H9 (cell line): ENCODE data around the gene ADAMTS3. TPM values are rescaled to one million over a fixed set of nuclear protein-coding genes. Genes with fewer than 3 reads are reported as not detected.

ENCODE experiments used
- DNase-seq: peaks from one replicate; pipeline ENCODE4 v3.0.0-alpha.2; 2017
- H2AFZ ChIP-seq: one replicate; pipeline ENCODE4 v1.6.1; 2013; ENCODE audit warnings: mild to moderate bottlenecking, low read length, control low read depth, moderate library complexity
- H2AK5ac ChIP-seq: 2 replicates; pipeline ENCODE4 v1.6.1; 2013; ENCODE audit warnings: low read length, control low read depth, mixed read lengths; ENCODE audit not compliant: insufficient read length
- H2BK120ac ChIP-seq: one replicate; pipeline ENCODE4 v1.6.1; 2013; ENCODE audit warnings: low read depth, mild to moderate bottlenecking, low read length, control low read depth, inconsistent platforms; ENCODE audit not compliant: poor library complexity, severe bottlenecking
- H2BK12ac ChIP-seq: 2 replicates; pipeline ENCODE4 v1.6.1; 2013; ENCODE audit warnings: low read length, control low read depth, mixed read lengths, low read depth; ENCODE audit not compliant: insufficient read length
- H2BK15ac ChIP-seq: 2 replicates; pipeline ENCODE4 v1.6.1; 2013; ENCODE audit warnings: low read depth, low read length, control low read depth
- H2BK20ac ChIP-seq: one replicate; pipeline ENCODE4 v1.6.1; 2013; ENCODE audit warnings: low read depth, mild to moderate bottlenecking, low read length, control low read depth, inconsistent platforms; ENCODE audit not compliant: poor library complexity, severe bottlenecking
- H2BK5ac ChIP-seq: 2 replicates; pipeline ENCODE4 v1.6.1; 2013; ENCODE audit warnings: low read length, control low read depth, mixed read lengths; ENCODE audit not compliant: insufficient read length
- H3K14ac ChIP-seq: 2 replicates; pipeline ENCODE4 v1.6.1; 2013; ENCODE audit warnings: low read length, control low read depth; ENCODE audit not compliant: insufficient read depth
- H3K18ac ChIP-seq: 2 replicates; pipeline ENCODE4 v1.6.1; 2013; ENCODE audit warnings: low read depth, mild to moderate bottlenecking, mixed read lengths, low read length, control low read depth; ENCODE audit not compliant: insufficient read length
- H3K23ac ChIP-seq: 2 replicates; pipeline ENCODE4 v1.6.1; 2013; ENCODE audit warnings: low read length, control low read depth, mixed read lengths, low read depth; ENCODE audit not compliant: insufficient read length
- H3K23me2 ChIP-seq: 2 replicates; pipeline ENCODE4 v1.6.1; 2013; ENCODE audit warnings: low read depth, mild to moderate bottlenecking, mixed read lengths, low read length, control low read depth; ENCODE audit not compliant: insufficient read length, poor library complexity, severe bottlenecking
- H3K27ac ChIP-seq: 2 replicates; pipeline ENCODE4 v1.5.1; 2013; ENCODE audit warnings: low read length, control low read depth, mixed read lengths, low read depth; ENCODE audit not compliant: insufficient read length
- H3K27me3 ChIP-seq: 2 replicates; pipeline ENCODE4 v1.6.1; 2013; ENCODE audit warnings: low read length, control low read depth, inconsistent platforms; ENCODE audit not compliant: insufficient read depth
- H3K4ac ChIP-seq: 2 replicates; pipeline ENCODE4 v1.6.1; 2013; ENCODE audit warnings: low read depth, mild to moderate bottlenecking, control low read depth, inconsistent platforms, low read length, moderate library complexity
- H3K4me1 ChIP-seq: 2 replicates; pipeline ENCODE4 v1.6.1; 2013; ENCODE audit warnings: low read length, control low read depth, inconsistent platforms; ENCODE audit not compliant: insufficient read depth
- H3K4me2 ChIP-seq: 2 replicates; pipeline ENCODE4 v1.6.1; 2013; ENCODE audit warnings: low read length, control low read depth, mixed read lengths; ENCODE audit not compliant: insufficient read length, insufficient read depth
- H3K56ac ChIP-seq: 2 replicates; pipeline ENCODE4 v1.6.1; 2013; ENCODE audit warnings: low read depth, mild to moderate bottlenecking, mixed read lengths, low read length, control low read depth; ENCODE audit not compliant: insufficient read length
- H3K79me1 ChIP-seq: 2 replicates; pipeline ENCODE4 v1.6.1; 2013; ENCODE audit warnings: low read depth, mild to moderate bottlenecking, moderate library complexity, low read length, control low read depth, inconsistent platforms; ENCODE audit not compliant: insufficient read depth, poor library complexity, severe bottlenecking
- H3K79me2 ChIP-seq: 2 replicates; pipeline ENCODE4 v1.6.1; 2013; ENCODE audit warnings: low read length, control low read depth, inconsistent platforms; ENCODE audit not compliant: insufficient read depth
- H3K9ac ChIP-seq: 2 replicates; pipeline ENCODE4 v1.6.1; 2013; ENCODE audit warnings: low read length, control low read depth, mixed read lengths; ENCODE audit not compliant: insufficient read length; ENCODE audit errors: extremely low read depth
- H3K9me3 ChIP-seq: one replicate; pipeline ENCODE4 v1.6.1; 2013; ENCODE audit warnings: low read depth, low read length, inconsistent platforms; ENCODE audit not compliant: control insufficient read depth
- H3T11ph ChIP-seq: one replicate; pipeline ENCODE4 v1.6.1; 2013; ENCODE audit warnings: mild to moderate bottlenecking, low read length, control low read depth, inconsistent platforms
- H4K20me1 ChIP-seq: one replicate; pipeline ENCODE4 v1.6.1; 2013; ENCODE audit not compliant: control insufficient read depth, insufficient read length, insufficient read depth
- H4K5ac ChIP-seq: 2 replicates; pipeline ENCODE4 v1.6.1; 2013; ENCODE audit warnings: low read depth, mild to moderate bottlenecking, mixed read lengths, low read length, control low read depth; ENCODE audit not compliant: insufficient read length
- H4K8ac ChIP-seq: replicated peaks from 2 replicates; pipeline ENCODE4 v1.6.1; 2013; ENCODE audit warnings: low read length, control low read depth, mixed read lengths, low read depth; ENCODE audit not compliant: insufficient read length
- H4K91ac ChIP-seq: 2 replicates; pipeline ENCODE4 v1.6.1; 2013; ENCODE audit warnings: low read depth, mild to moderate bottlenecking, moderate library complexity, mixed read lengths, low read length, control low read depth; ENCODE audit not compliant: insufficient read length
- H3K27ac Mint-ChIP-seq, 3 experiments: 2 replicates in 2 of 3; 3 replicates in 1 of 3; pipeline ENCODE4 v1.8.0; 2020 to 2021; ENCODE audit warnings: mixed read lengths in 3 of 3, mild to moderate bottlenecking in 1 of 3, moderate library complexity in 1 of 3
- H3K27me3 Mint-ChIP-seq: 2 replicates; pipeline ENCODE4 v1.8.0; 2021; ENCODE audit warnings: low read depth, mild to moderate bottlenecking, moderate library complexity, mixed read lengths
- H3K36me3 Mint-ChIP-seq, 3 experiments: 2 replicates in 2 of 3; 3 replicates in 1 of 3; pipeline ENCODE4 v1.8.0; 2020 to 2021; ENCODE audit warnings: low read depth in 3 of 3, mixed read lengths in 3 of 3; ENCODE audit not compliant: insufficient read depth in 1 of 3
- H3K4me1 Mint-ChIP-seq, 2 experiments: 2 replicates each; pipeline ENCODE4 v1.8.0; 2020; ENCODE audit warnings: mixed read lengths in 2 of 2
- H3K4me3 Mint-ChIP-seq, 2 experiments: 2 replicates in 1 of 2; 3 replicates in 1 of 2; pipeline ENCODE4 v1.8.0; 2020 to 2021; ENCODE audit warnings: mild to moderate bottlenecking in 2 of 2, mixed read lengths in 2 of 2, moderate library complexity in 1 of 2
- H3K9me3 Mint-ChIP-seq, 2 experiments: 2 replicates in 1 of 2; 3 replicates in 1 of 2; pipeline ENCODE4 v1.8.0; 2020; ENCODE audit warnings: mild to moderate bottlenecking in 2 of 2, mixed read lengths in 2 of 2, moderate library complexity in 1 of 2
- CTCF ChIP-seq: fragments of 200-600 bp; sonication (generic); conservative IDR thresholded peaks from 3 replicates; pipeline ENCODE4 v1.8.0; 2021; ENCODE audit warnings: antibody characterized with exemption, mild to moderate bottlenecking
- WGBS: extraction: QIAGEN DNeasy Blood & Tissue Kit; methylation state at CpG from one replicate; pipeline ENCODE4 v1.1.7; 2013; ENCODE audit warnings: missing lambda C conversion rate, low lambda C conversion rate, mixed read lengths; ENCODE audit not compliant: insufficient read length; ENCODE audit errors: extremely low coverage; 5-methylcytosine and 5-hydroxymethylcytosine counted together
- total RNA-seq: library from RNA; stranded (reverse); gene quantifications from 2 replicates; pipeline ENCODE4 v1.2.1, GENCODE V29; 2021

Gene ADAMTS3
- total RNA-seq, 1 experiment from 2014 or later = 1.1 TPM

- Mint-ChIP-seq H3K9me3 (peaks cover 0 to 2% of the 10 kb centered on the region in 2 experiments; a peak in 2 of 5 replicates), H3K27me3 (no peaks in the 10 kb centered on the region), H3K4me1 (peaks cover 5% of the 10 kb centered on the region in 2 experiments), H3K4me3 (no peak overlapping the region), H3K36me3 (peaks cover 0 to 2% (median 0%) of the 10 kb centered on the region in 3 experiments; a peak in 3 of 7 replicates), H3K27ac (no peak overlapping the region)
- Histone ChIP-seq H3K79me1 (no peaks in the 10 kb centered on the region), H3K27me3 (no peaks in the 10 kb centered on the region), H3K18ac (no peak overlapping the region), H2BK15ac (no peak overlapping the region), H2AK5ac (no peak overlapping the region), H3K23me2 (no peaks in the 10 kb centered on the region), H3K23ac (no peak overlapping the region), H3K4ac (no peak overlapping the region), H2AFZ (no peak overlapping the region), H4K8ac (no peak overlapping the region), H3K9me3 (no peaks in the 10 kb centered on the region), H4K91ac (no peak overlapping the region), H2BK12ac (no peak overlapping the region), H4K5ac (no peak overlapping the region), H2BK5ac (no peak overlapping the region), H3K4me2 (no peak overlapping the region), H2BK120ac (no peak overlapping the region), H2BK20ac (no peak overlapping the region), H3K56ac (no peak overlapping the region), H3K79me2 (no peaks in the 10 kb centered on the region), H3K14ac (no peak overlapping the region), H3K27ac (no peak overlapping the region), H3K9ac (no peak overlapping the region), H3K4me1 (no peaks in the 10 kb centered on the region; the same call in 1 of the 2 replicates), H4K20me1 (no peaks in the 10 kb centered on the region), H3T11ph (no peak overlapping the region)
- TF ChIP-seq CTCF = no peak
- WGBS = no CpG with 5 or more reads among the region's 9 CpGs
- DNase-seq = no peak
Observed at GRCh38 chr4:72305620-72306019, 263.4 kb downstream of the ADAMTS3 start.
